ENCODE data around the gene CABS1.

The CABS1 gene

DNA sequence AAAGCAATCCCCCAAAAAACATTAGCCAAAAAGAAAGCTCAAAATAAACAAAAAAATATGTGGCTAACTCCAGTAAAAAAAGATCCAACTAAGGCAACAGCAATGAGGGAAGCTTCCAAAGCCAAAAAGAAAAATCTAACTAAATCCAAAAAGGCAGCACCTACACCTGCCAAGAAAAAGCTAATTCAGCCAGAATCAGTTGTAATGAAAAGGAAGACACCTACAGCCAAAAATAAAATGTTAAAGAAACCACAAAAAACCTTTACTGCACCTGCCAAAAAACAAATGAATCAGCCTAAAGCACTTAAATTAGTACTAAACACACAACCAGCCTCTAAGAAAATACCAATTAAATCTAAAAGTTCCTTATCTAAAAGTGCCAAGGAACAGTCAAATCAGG is 37.2 kb upstream of the CABS1 start:
- Histone ChIP-seq H3K4me3 (replicated peaks; ENCODE audit: insufficient read depth, low read length) (no peak overlapping the region), H3K27ac (replicated peaks) (no peak overlapping the region), H3K27me3 (ENCODE audit: insufficient read depth, poor library complexity, severe bottlenecking) (no peaks in the 10 kb centered on the region)
- no peak for DNase-seq (ENCODE audit: low read depth in 1 of 2, low spot score in 1 of 2)
- TF ChIP-seq, protein P1, sequence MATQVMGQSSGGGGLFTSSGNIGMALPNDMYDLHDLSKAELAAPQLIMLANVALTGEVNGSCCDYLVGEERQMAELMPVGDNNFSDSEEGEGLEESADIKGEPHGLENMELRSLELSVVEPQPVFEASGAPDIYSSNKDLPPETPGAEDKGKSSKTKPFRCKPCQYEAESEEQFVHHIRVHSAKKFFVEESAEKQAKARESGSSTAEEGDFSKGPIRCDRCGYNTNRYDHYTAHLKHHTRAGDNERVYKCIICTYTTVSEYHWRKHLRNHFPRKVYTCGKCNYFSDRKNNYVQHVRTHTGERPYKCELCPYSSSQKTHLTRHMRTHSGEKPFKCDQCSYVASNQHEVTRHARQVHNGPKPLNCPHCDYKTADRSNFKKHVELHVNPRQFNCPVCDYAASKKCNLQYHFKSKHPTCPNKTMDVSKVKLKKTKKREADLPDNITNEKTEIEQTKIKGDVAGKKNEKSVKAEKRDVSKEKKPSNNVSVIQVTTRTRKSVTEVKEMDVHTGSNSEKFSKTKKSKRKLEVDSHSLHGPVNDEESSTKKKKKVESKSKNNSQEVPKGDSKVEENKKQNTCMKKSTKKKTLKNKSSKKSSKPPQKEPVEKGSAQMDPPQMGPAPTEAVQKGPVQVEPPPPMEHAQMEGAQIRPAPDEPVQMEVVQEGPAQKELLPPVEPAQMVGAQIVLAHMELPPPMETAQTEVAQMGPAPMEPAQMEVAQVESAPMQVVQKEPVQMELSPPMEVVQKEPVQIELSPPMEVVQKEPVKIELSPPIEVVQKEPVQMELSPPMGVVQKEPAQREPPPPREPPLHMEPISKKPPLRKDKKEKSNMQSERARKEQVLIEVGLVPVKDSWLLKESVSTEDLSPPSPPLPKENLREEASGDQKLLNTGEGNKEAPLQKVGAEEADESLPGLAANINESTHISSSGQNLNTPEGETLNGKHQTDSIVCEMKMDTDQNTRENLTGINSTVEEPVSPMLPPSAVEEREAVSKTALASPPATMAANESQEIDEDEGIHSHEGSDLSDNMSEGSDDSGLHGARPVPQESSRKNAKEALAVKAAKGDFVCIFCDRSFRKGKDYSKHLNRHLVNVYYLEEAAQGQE (IDR thresholded peaks at IDR 0.05; ENCODE audit: insufficient replicate concordance, low read depth) = no peak
- no peak for TF ChIP-seq SPI1 (IDR thresholded peaks at IDR 0.05; ENCODE audit: borderline replicate concordance, low read depth)
- TF ChIP-seq GABPA (IDR thresholded peaks at IDR 0.05; ENCODE audit: low read depth) = no peak
- TF ChIP-seq POLR2AphosphoS5 (IDR thresholded peaks at IDR 0.05; ENCODE audit: low read depth) = no peak
- TF ChIP-seq CTCF (IDR thresholded peaks at IDR 0.05; ENCODE audit: insufficient read depth, low read length) = no peak

- no peak overlapping the region for H3K4me3 ChIP-seq (replicated peaks; ENCODE audit: insufficient read depth, low read length)
- no peak overlapping the region for H3K27ac ChIP-seq (replicated peaks)
- TF ChIP-seq SPI1 (IDR thresholded peaks at IDR 0.05; ENCODE audit: borderline replicate concordance, low read depth) (no peak), CTCF (IDR thresholded peaks at IDR 0.05; ENCODE audit: insufficient read depth, low read length) (no peak), GABPA (IDR thresholded peaks at IDR 0.05; ENCODE audit: low read depth) (no peak), POLR2AphosphoS5 (IDR thresholded peaks at IDR 0.05; ENCODE audit: low read depth) (no peak)
- TF ChIP-seq, protein P1 (IDR thresholded peaks at IDR 0.05; ENCODE audit: insufficient replicate concordance, low read depth) = no peak
- no peak for DNase-seq (ENCODE audit: low read depth in 1 of 2, low spot score in 1 of 2)
- H3K27me3 ChIP-seq (ENCODE audit: insufficient read depth, poor library complexity, severe bottlenecking) = no peaks in the 10 kb centered on the region
Measured at GRCh38 chr4:70298051-70298450, 36.7 kb upstream of the CABS1 start.

- no peak overlapping the region for H3K4me3 ChIP-seq (replicated peaks; ENCODE audit: insufficient read depth, low read length)
- no peak for DNase-seq (ENCODE audit: low read depth in 1 of 2, low spot score in 1 of 2)
- H3K27me3 ChIP-seq (ENCODE audit: insufficient read depth, poor library complexity, severe bottlenecking) = no peaks in the 10 kb centered on the region
- H3K27ac ChIP-seq (replicated peaks) = no peak overlapping the region
- TF ChIP-seq, protein P1 (IDR thresholded peaks at IDR 0.05; ENCODE audit: insufficient replicate concordance, low read depth) = no peak
- TF ChIP-seq POLR2AphosphoS5 (IDR thresholded peaks at IDR 0.05; ENCODE audit: low read depth) (no peak), GABPA (IDR thresholded peaks at IDR 0.05; ENCODE audit: low read depth) (no peak), CTCF (IDR thresholded peaks at IDR 0.05; ENCODE audit: insufficient read depth, low read length) (no peak), SPI1 (IDR thresholded peaks at IDR 0.05; ENCODE audit: borderline replicate concordance, low read depth) (no peak)
Measured at GRCh38 chr4:70299643-70300042, 35.1 kb upstream of the CABS1 start.
